NB4 (cell line): ENCODE data around the gene SERPINB8.

Experiments used
- CTCF ChIP-seq: IDR thresholded peaks from one replicate; pipeline ENCODE4 v1.5.1; 2012; ENCODE audit warnings: low read depth, low read length
- MAX ChIP-seq: IDR thresholded peaks from 2 replicates; pipeline ENCODE4 v1.6.1; 2011; ENCODE audit warnings: low read depth, low read length
- MYC ChIP-seq: IDR thresholded peaks from 2 replicates; pipeline ENCODE4 v1.6.1; 2011; ENCODE audit warnings: low read depth, low read length
- POLR2A ChIP-seq: IDR thresholded peaks from 2 replicates; pipeline ENCODE4 v1.6.1; 2011; ENCODE audit warnings: mild to moderate bottlenecking; ENCODE audit not compliant: insufficient read length; ENCODE audit errors: extremely low read depth

GRCh38 chr18:64002581-64002980 lies 32.7 kb downstream of the SERPINB8 start:
- TF ChIP-seq CTCF (no peak), POLR2A (no peak), MYC (no peak), MAX (no peak)
